Activated T-cell treated with anti-CD3 and anti-CD28 coated beads for 1 hour (primary cell): ENCODE measurements around the gene DPEP2.
"Not testable (repeated sequence)": the region's sequence is repeated elsewhere in the genome, so short reads cannot be mapped to it uniquely, and the experiment has no call there.

Source experiments
- DNase-seq: peaks from one replicate; pipeline ENCODE4 v3.0.0-alpha.2; 2020; ENCODE audit warnings: low read depth

DPEP2 gene

DNA sequence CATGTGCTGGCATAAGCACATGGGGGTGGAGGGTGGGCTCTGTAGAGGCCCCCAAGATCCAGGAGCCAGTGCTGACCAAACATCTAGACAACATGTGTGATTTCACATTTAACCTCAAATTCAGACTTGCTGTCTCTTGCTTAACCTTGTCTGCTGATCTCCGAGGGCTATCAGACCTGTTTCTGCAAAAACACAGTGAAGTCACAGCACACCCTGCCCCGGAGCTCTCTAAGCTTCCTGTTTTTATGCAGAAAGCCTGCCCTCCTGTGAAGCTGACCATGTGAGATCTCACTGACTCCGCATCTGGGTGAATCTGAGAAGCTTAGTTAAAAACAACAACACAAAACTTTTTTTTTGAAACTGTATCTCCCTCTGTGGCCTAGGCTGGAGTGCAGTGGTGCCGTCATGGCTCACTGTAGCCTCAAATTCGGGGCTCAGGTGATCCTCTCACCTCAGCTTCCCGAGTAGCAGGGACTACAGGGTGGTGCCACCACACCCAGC, 6.6 kb upstream of the DPEP2 start:
- DNase-seq, result peak; percentile 33

GRCh38 chr16:68005211-68005610, 5.9 kb upstream of the DPEP2 start:
- no peak for DNase-seq

- DNase-seq, result no peak
These were observed 3.7 kb upstream of the DPEP2 start for GRCh38 chr16:68003031-68003430.

GRCh38 chr16:68000450-68000849, 1.2 kb upstream of the DPEP2 start:
- DNase-seq, result no peak

DNA sequence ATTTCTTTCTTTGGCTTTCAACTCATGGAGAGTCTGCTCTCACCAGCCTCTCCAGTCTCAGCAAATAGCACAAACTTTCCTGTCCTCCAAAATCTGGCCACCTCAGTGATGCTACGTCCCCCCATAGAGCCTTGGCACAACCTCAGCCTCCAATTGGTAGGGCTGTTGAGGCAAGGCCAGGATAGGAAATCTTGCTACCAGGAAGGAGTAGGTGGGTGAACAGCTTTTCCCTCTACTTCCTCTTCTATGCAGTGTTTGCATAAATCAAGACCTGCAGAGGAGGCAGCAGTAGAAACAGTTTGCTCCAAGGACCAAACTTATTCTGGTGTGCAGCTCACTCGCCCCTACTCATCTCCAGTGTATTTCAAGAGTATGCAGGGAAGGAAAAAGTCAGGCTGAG, 701 bp upstream of the DPEP2 start:
- no peak for DNase-seq

DNA sequence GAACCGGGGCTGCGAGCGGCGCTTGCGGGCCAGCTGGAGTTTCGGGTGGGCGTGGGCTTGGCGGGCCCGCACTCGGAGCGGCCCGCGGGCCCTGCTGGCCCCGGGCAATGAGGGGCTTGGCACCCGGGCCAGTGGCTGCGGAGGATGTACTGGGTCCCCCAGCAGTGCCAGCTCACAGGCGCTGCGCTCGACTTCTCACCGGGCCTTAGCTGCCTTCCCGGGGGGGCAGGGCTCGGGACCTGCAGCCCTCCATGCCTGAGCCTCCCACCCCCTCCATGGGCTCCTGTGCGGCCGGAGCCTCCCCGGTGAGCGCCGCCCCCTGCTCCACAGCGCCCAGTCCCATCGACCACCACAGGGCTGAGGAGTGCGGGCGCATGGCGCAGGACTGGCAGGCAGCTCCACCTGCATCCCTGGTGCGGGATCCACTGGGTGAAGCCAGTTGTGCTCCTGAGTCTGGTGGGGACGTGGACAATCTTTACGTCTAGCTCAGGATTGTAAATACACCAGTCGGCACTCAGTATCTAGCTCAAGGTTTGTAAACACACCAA, 979 bp downstream of the DPEP2 start:
- not testable (repeated sequence) for DNase-seq

- DNase-seq, result no peak
These were observed 2.6 kb downstream of the DPEP2 start for GRCh38 chr16:67996666-67997065.

DNA sequence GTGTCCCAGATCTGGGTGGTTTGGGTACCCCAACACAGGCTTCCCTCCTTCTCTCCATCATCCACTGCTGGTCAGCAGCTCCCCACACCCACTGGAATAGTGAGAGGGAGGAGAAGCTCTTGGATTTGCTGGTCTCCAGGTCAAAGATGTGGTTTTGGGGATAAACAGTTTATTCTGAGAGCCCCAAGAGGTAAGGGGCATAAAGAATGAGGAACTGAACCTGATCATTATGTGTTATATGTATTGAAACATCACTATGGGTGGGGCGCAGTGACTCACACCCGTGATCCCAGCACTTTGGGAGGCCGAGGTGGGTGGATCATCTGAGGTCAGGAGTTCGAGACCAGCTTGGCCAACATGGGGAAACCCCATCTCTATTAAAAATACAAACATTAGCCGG, 3.9 kb downstream of the DPEP2 start:
- DNase-seq, result no peak

DNA sequence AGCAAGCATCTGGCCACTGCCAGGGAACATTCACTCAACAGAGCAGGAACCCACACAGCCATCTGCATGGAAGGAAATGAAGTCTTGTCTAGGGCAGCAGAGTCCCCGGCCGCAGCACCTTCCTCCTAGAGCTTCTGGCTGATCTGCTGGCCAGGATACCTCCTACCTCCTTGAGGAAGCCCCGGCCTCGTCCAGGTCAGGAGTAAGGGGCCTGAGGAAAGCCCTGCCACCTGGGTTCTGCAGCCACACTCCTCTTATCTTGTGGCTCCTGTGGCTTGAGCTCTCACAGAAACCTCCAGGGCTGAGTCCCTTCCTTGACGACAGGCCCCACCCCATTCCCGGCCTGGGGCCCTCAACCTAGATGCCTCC, 5.3 kb downstream of the DPEP2 start:
- DNase-seq, result not testable (repeated sequence)

GRCh38 chr16:67993207-67994039, 5.9 kb downstream of the DPEP2 start:
- DNase-seq, result peak; percentile 71

DNA sequence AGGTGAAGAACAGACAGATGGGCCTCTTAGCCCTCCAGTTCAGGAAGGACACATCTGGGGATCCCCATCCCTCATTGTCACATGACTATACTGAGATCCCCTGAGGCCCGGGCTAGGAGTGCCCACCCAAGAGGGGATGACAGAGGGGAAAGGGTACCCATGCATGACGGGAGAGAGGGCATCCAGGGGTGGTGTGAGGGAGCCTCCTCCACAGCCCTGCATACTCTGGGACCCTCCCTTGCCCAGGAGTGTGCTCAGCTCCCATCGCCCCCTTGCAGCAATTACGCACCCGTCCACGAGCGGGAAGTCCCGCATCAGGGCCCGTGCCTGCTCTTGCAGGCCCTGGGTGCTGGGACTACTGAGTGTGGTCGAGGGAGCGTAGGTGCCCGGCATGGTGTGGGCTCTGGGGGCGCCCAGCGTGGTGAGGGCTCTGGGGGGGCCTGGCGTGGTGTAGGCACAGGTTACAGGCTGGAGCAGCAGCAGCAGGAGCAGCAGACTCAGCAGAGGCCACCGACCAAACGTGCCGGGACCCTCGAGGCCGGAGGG, 6.5 kb downstream of the DPEP2 start:
- DNase-seq, result no peak

DNA sequence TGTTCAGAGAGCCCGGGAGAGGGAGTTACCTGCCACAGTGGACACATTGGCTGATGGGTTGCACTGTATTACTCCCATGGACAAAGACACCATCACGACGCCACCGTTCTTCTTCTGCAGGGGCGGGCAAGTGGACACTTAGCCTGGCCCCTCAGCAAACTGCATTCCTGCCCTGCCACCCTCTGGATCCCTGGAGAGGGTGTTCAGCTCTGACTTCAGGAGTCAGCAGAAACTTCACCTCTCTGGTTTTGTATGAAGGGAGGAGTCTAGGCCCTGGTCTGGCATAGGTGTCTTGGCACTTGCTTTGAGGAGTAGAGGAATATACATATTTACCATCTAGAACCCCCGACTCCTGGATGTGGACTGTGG, 9.3 kb downstream of the DPEP2 start:
- DNase-seq, result no peak

GRCh38 chr16:67989322-67990017, 9.8 kb downstream of the DPEP2 start:
- no peak for DNase-seq

DNA sequence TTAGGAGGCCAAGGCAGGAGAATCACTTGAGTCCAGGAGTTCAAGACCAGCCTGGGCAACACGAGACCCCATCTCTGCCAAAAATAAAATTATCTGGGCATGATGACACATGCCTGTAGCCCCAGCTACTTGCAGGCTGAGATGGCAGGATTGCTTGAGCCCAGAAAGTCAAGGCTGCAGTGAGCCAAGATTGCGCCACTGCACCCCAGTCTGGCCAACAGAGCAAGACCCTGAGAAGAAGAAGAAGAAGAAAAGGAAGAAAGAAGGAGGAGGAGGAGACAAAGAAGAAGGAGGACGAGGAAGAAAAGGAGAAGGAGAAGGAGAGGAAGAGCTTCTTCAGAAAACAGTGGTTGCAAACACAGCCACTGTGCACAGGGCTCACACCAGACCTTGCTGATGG, 10.6 kb downstream of the DPEP2 start:
- DNase-seq, result no peak

GRCh38 chr16:67987460-67988160, 11.7 kb downstream of the DPEP2 start:
- DNase-seq, result no peak

- no peak for DNase-seq
These were observed 12.3 kb downstream of the DPEP2 start for GRCh38 chr16:67986949-67987348.

GRCh38 chr16:67982011-67982696, 17.1 kb downstream of the DPEP2 start:
- no peak for DNase-seq

GRCh38 chr16:67979955-67980678, 19.2 kb downstream of the DPEP2 start, which contains the start of gene DPEP3:
Gene DPEP3 (minus strand): TSS chr16:67980499. CDS start chr16:67980380, 119 bp downstream.
- DNase-seq, result no peak

GRCh38 chr16:67977469-67978227, 21.6 kb downstream of the DPEP2 start:
- DNase-seq, result no peak

GRCh38 chr16:67977005-67977404, 22.3 kb downstream of the DPEP2 start:
- no peak for DNase-seq
